ENCODE data around the gene CCDC159.

CCDC159 gene

GRCh38 chr19:11322269-11323024, 23.9 kb upstream of the CCDC159 start:
- DNase-seq (ENCODE audit: low spot score), result no peak
- no peak for TF ChIP-seq CTCF (IDR thresholded peaks at IDR 0.05; ENCODE audit: extremely low read depth, missing control alignments)

GRCh38 chr19:11323601-11324078, 22.7 kb upstream of the CCDC159 start:
- no peak for DNase-seq (ENCODE audit: low spot score)
- no peak for TF ChIP-seq CTCF (IDR thresholded peaks at IDR 0.05; ENCODE audit: extremely low read depth, missing control alignments)

- no peak for TF ChIP-seq CTCF (IDR thresholded peaks at IDR 0.05; ENCODE audit: extremely low read depth, missing control alignments)
- peak; percentile 71 for DNase-seq (ENCODE audit: low spot score)
These were observed 22.1 kb upstream of the CCDC159 start for GRCh38 chr19:11324079-11324661.

- no peak for DNase-seq (ENCODE audit: low spot score)
- no peak for TF ChIP-seq CTCF (IDR thresholded peaks at IDR 0.05; ENCODE audit: extremely low read depth, missing control alignments)
These were observed 21.4 kb upstream of the CCDC159 start for GRCh38 chr19:11324748-11325389.

- no peak for DNase-seq (ENCODE audit: low spot score)
- no peak for TF ChIP-seq CTCF (IDR thresholded peaks at IDR 0.05; ENCODE audit: extremely low read depth, missing control alignments)
These were observed 20.8 kb upstream of the CCDC159 start for GRCh38 chr19:11325544-11325943.

GRCh38 chr19:11330127-11330526, 16.2 kb upstream of the CCDC159 start:
- no peak for TF ChIP-seq CTCF (IDR thresholded peaks at IDR 0.05; ENCODE audit: extremely low read depth, missing control alignments)
- no peak for DNase-seq (ENCODE audit: low spot score)

GRCh38 chr19:11331502-11331901, 14.8 kb upstream of the CCDC159 start:
- TF ChIP-seq CTCF (IDR thresholded peaks at IDR 0.05; ENCODE audit: extremely low read depth, missing control alignments), result no peak
- no peak for DNase-seq (ENCODE audit: low spot score)

Data from GM20000 (cell line).